ENCODE data around the gene TENM3.

The TENM3 gene

GRCh38 chr4:182255441-182256190 lies 12.4 kb downstream of the TENM3 start:
- DNase-seq, result no peak

- no peak for DNase-seq
Observed at GRCh38 chr4:182257016-182257415, 13.8 kb downstream of the TENM3 start.

GRCh38 chr4:182257503-182257902 lies 14.3 kb downstream of the TENM3 start:
- no peak for DNase-seq

GRCh38 chr4:182258441-182259000 lies 15.3 kb downstream of the TENM3 start:
- no peak for DNase-seq

GRCh38 chr4:182261651-182262223 lies 18.5 kb downstream of the TENM3 start:
- no peak for DNase-seq

GRCh38 chr4:182263562-182263961 lies 20.4 kb downstream of the TENM3 start:
- DNase-seq, result no peak

GRCh38 chr4:182264139-182264752 lies 21.0 kb downstream of the TENM3 start:
- no peak for DNase-seq

- no peak for DNase-seq
Observed at GRCh38 chr4:182265881-182266280, 22.7 kb downstream of the TENM3 start.

- DNase-seq, result no peak
Observed at GRCh38 chr4:182267048-182267447, 23.8 kb downstream of the TENM3 start.

GRCh38 chr4:182268966-182269365 lies 25.8 kb downstream of the TENM3 start:
- no peak for DNase-seq

GRCh38 chr4:182271731-182272130 lies 28.5 kb downstream of the TENM3 start:
- DNase-seq, result no peak

GRCh38 chr4:182272151-182272550 lies 28.9 kb downstream of the TENM3 start:
- no peak for DNase-seq

GRCh38 chr4:182273191-182273935 lies 30.2 kb downstream of the TENM3 start:
- no peak for DNase-seq

- DNase-seq, result no peak
Observed at GRCh38 chr4:182276210-182277109, 33.3 kb downstream of the TENM3 start.

- DNase-seq, result no peak
Observed at GRCh38 chr4:182277377-182277776, 34.2 kb downstream of the TENM3 start.

- no peak for DNase-seq
Observed at GRCh38 chr4:182278729-182279128, 35.5 kb downstream of the TENM3 start.

- DNase-seq, result no peak
Observed at GRCh38 chr4:182280436-182281111, 37.4 kb downstream of the TENM3 start.

GRCh38 chr4:182286035-182286434 lies 42.8 kb downstream of the TENM3 start:
- no peak for DNase-seq

- DNase-seq, result no peak
Observed at GRCh38 chr4:182286931-182287330, 43.7 kb downstream of the TENM3 start.

GRCh38 chr4:182288534-182288933 lies 45.3 kb downstream of the TENM3 start:
- no peak for DNase-seq

GRCh38 chr4:182289809-182290208 lies 46.6 kb downstream of the TENM3 start:
- DNase-seq, result no peak

GRCh38 chr4:182291175-182291574 lies 48.0 kb downstream of the TENM3 start:
- no peak for DNase-seq

Data from GF-D8 (cell line).